SK-N-SH (cell line): ENCODE results near the gene MN1.

Experiments used
- CTCF ChIP-seq: fragments of 200-600 bp; sonication (generic); IDR thresholded peaks from 2 replicates; pipeline ENCODE4 v1.6.1; 2017; ENCODE audit warnings: antibody characterized with exemption, mild to moderate bottlenecking, moderate library complexity
- EP300 ChIP-seq, 2 experiments: IDR thresholded peaks; 2 replicates each; pipeline versions ENCODE4 v1.4.0 to v1.6.1; 2012; ENCODE audit warnings: borderline replicate concordance in 1 of 2, low read depth in 1 of 2, low read length in 1 of 2
- MXI1 ChIP-seq: IDR thresholded peaks from 2 replicates; pipeline ENCODE4 v1.6.1; 2012; ENCODE audit warnings: mild to moderate bottlenecking, low read depth, low read length, improper control_type of control experiment
- NRF1 ChIP-seq: IDR thresholded peaks from 2 replicates; pipeline ENCODE4 v1.6.1; 2012; ENCODE audit warnings: low read depth, mild to moderate bottlenecking, low read length

DNA sequence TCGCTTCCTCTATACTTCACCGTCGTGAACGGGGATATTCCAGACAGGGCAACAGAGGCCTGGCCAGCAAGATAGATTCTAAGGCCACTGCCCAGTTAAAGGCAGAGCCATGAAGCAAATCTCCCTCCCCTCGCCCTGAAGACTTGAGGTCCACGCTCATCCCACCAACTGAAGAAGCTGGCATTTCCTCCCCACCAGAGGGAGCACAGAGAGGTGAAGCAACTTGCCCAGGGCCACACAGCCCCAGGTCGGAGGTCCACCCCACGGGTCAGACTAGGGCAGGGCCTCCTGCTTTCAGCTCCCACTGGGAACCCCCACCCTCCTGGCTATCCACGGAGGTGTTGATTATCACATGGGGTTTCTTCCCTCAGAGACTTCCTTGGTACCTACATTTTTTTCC, 27.4 kb downstream of the MN1 start:
- no peak for TF ChIP-seq CTCF
- no peak for TF ChIP-seq MXI1
- TF ChIP-seq EP300 (IDR thresholded peaks at IDR 0.05; ENCODE audit: borderline replicate concordance in 1 of 2, low read depth in 1 of 2, low read length in 1 of 2) = no peak
- no peak for TF ChIP-seq NRF1
